ENCODE results near the gene SHISA5. TPM values are rescaled to one million over a fixed set of nuclear protein-coding genes. Genes with fewer than 3 reads are reported as not detected.

The SHISA5 gene
- total and polyA plus RNA-seq, 10 of the 15 experiments (the other 5 are each of a cell fraction or from before 2014, with no cell fraction given), result 17.1 to 148 (median 67.3) TPM

GRCh38 chr3:48433472-48434118, 70.4 kb downstream of the SHISA5 start:
- POLR2A ChIA-PET, result no interaction called here
- CTCF ChIA-PET, result interaction anchor here (0.5 to 12.5 kb wide), 10 partner anchors 25 to 527 kb away, joined by 3 to 757 read pairs (median 20); partner anchors contain the start of genes CAMP and PFKFB4
- peak overlapping the region; percentile 54 for H3K27ac ChIP-seq (ENCODE audit: control insufficient read depth, insufficient read depth)
- in situ Hi-C loops (cut with MboI), result no loop called here
- intact Hi-C loops (cut with micrococcal nuclease; ENCODE audit: unreplicated experiment), result no loop called here
- H3K4me1 ChIP-seq (ENCODE audit: control insufficient read depth, insufficient read depth, low read length), result peaks cover 25% of the 10 kb centered on the region
- no peak overlapping the region for H3K4me3 ChIP-seq
- 89% methylated on average over 12 of the region's 12 CpGs for WGBS (ENCODE audit: insufficient coverage, insufficient replicate concordance, low lambda C conversion rate, missing lambda C conversion rate)
- SMC1A ChIA-PET (ENCODE audit: uncharacterized antibody, unreplicated experiment), result interaction anchor here (0.9 to 11.5 kb wide), 5 partner anchors 32 to 203 kb away, joined by 3 to 287 read pairs (median 3); no protein-coding TSS in a partner anchor
- no peak for DNase-seq (ENCODE audit: low read depth, low spot score)
- no peak overlapping the region for H3K9ac ChIP-seq (ENCODE audit: control insufficient read depth, insufficient read depth, low read length)
- H2AFZ ChIP-seq (ENCODE audit: control insufficient read depth, low read depth, low read length), result no peak overlapping the region
- FAIRE-seq, result no peak
- no peaks in the 10 kb centered on the region for H4K20me1 ChIP-seq (ENCODE audit: control insufficient read depth, insufficient read depth)
- H3K27me3 ChIP-seq (replicated peaks in 1 of 2; ENCODE audit: control insufficient read depth in 2 of 2, insufficient read depth in 2 of 2, low read length in 1 of 2), result no peaks in the 10 kb centered on the region
- no TSS peak for BruUV-seq (replicated peaks)
- no peak overlapping the region for H3K4me2 ChIP-seq (ENCODE audit: control insufficient read depth, insufficient read depth)
- H3K79me2 ChIP-seq (ENCODE audit: control insufficient read depth, insufficient read depth, low read length), result peaks cover under 1% of the 10 kb centered on the region
- no peak for ATAC-seq
- RAD21 ChIA-PET (ENCODE audit: unreplicated experiment), result interaction anchor here (1.1 to 2.7 kb wide), 2 partner anchors 32 to 125 kb away, joined by 4 to 28 read pairs; no protein-coding TSS in a partner anchor
- TF ChIP-seq BCLAF1 (IDR thresholded peaks at IDR 0.05), result no peak
- TF ChIP-seq CUX1 (IDR thresholded peaks at IDR 0.05; ENCODE audit: insufficient replicate concordance, low read depth, low read length), result no peak
- no peak for TF ChIP-seq CHD2 (IDR thresholded peaks at IDR 0.05; ENCODE audit: borderline replicate concordance, low read depth, low read length)
- no peak for TF ChIP-seq BACH1 (IDR thresholded peaks at IDR 0.05; ENCODE audit: borderline replicate concordance)
- TF ChIP-seq RELA (IDR thresholded peaks at IDR 0.05; ENCODE audit: borderline replicate concordance, partially characterized antibody), result no peak
- TF ChIP-seq NFYA (IDR thresholded peaks at IDR 0.05; ENCODE audit: borderline replicate concordance, low read depth, low read length), result no peak
- no peak for TF ChIP-seq ZNF274 (IDR thresholded peaks at IDR 0.05; ENCODE audit: insufficient read depth, insufficient read length)
- no peak for TF ChIP-seq ZBTB4 (CRISPR knock-in tag; IDR thresholded peaks at IDR 0.05)
- peaks cover 2 to 16% of the 10 kb centered on the region in 2 experiments; a peak in 2 of 4 replicates for H3K36me3 ChIP-seq (ENCODE audit: control insufficient read depth in 2 of 2, insufficient read depth in 2 of 2, low read length in 1 of 2)
- H3K9me3 ChIP-seq (replicated peaks; ENCODE audit: control insufficient read depth, insufficient read depth, low read length), result no peaks in the 10 kb centered on the region
